ENCODE measurements around the gene IGF2BP3.

DNA sequence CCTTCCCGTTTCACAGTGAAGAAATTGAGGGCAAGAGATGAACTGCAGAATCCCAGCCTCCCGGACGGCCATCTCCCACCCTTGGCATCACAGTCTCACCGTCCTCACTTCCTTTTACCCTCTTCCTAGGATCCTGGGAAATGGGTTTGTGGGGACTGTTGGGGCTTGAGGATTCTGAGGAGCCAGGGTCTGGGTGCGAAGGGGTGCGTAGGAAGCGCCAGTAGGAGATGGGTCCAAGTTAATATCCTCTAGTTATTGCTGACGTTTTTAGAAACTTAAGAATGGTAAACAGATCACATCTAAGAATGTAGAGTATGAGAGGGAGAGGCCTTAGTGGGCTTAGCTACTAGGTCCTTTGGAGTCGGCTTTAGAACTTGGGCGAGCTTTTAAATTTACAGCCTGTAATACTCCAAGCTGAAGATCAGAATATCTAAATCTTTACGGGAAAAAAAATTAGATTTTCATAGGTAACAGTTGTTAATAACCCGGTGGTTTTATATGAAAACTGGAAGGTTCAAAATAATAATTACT is 170.5 kb downstream of the IGF2BP3 start:
- TF ChIP-seq POLR2A (IDR thresholded peaks at IDR 0.05): no peak
- TF ChIP-seq, protein P1, sequence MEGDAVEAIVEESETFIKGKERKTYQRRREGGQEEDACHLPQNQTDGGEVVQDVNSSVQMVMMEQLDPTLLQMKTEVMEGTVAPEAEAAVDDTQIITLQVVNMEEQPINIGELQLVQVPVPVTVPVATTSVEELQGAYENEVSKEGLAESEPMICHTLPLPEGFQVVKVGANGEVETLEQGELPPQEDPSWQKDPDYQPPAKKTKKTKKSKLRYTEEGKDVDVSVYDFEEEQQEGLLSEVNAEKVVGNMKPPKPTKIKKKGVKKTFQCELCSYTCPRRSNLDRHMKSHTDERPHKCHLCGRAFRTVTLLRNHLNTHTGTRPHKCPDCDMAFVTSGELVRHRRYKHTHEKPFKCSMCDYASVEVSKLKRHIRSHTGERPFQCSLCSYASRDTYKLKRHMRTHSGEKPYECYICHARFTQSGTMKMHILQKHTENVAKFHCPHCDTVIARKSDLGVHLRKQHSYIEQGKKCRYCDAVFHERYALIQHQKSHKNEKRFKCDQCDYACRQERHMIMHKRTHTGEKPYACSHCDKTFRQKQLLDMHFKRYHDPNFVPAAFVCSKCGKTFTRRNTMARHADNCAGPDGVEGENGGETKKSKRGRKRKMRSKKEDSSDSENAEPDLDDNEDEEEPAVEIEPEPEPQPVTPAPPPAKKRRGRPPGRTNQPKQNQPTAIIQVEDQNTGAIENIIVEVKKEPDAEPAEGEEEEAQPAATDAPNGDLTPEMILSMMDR (IDR thresholded peaks at IDR 0.05): no peak
